ENCODE data around the gene NR2F1.

The NR2F1 gene

GRCh38 chr5:93635991-93636390 is 53.0 kb downstream of the NR2F1 start:
- DNase-seq (ENCODE audit: insufficient read length, low spot score) (no peak), FAIRE-seq (no peak)

- no peak for FAIRE-seq
- no peak for DNase-seq (ENCODE audit: insufficient read length, low spot score)
Observed at GRCh38 chr5:93636837-93637236, 53.8 kb downstream of the NR2F1 start.

- DNase-seq (ENCODE audit: insufficient read length, low spot score): no peak
- FAIRE-seq: no peak
Observed at GRCh38 chr5:93637697-93638096, 54.7 kb downstream of the NR2F1 start.

- no peak for DNase-seq (ENCODE audit: insufficient read length, low spot score)
- FAIRE-seq: no peak
Observed at GRCh38 chr5:93642526-93642925, 59.5 kb downstream of the NR2F1 start.
